PC-9 (cell line): ENCODE results near the gene GSG1. TPM values are rescaled to one million over a fixed set of nuclear protein-coding genes. Genes with fewer than 3 reads are reported as not detected.
"Not testable (repeated sequence)": the region's sequence is repeated elsewhere in the genome, so short reads cannot be mapped to it uniquely, and the experiment has no call there.

Experiments used
- BruUV-seq: library from RNA; stranded (reverse); fragments of 400-500 nt; replicated peaks from 2 replicates; lab custom pipeline; 2021; lab: Mats Ljungman, UMichigan
- CTCF ChIA-PET: fragments of 300-600 bp; sonication (Branson Sonifier 250); formaldehyde crosslinking; loops from one replicate; lab custom pipeline; 2022; ENCODE audit warnings: antibody characterized with exemption; lab: Charles Lee
- POLR2A ChIA-PET: fragments of 300-600 bp; sonication (Branson Sonifier 250); formaldehyde crosslinking; loops from one replicate; lab custom pipeline; 2022; ENCODE audit warnings: antibody characterized with exemption; ENCODE audit not compliant: unreplicated experiment; lab: Charles Lee
- DNase-seq, 2 experiments: peaks; one replicate each; pipeline versions ENCODE4 v3.0.0 to v3.0.0-alpha.2; 2015 to 2022; ENCODE audit warnings: mixed read lengths in 1 of 2
- H2AFZ ChIP-seq: fragments of 200-600 bp; sonication (generic); 2 replicates; pipeline ENCODE4 v1.8.1; 2017; ENCODE audit warnings: antibody characterized with exemption
- H3F3A ChIP-seq: fragments of 200-600 bp; sonication (generic); 2 replicates; pipeline ENCODE4 v1.8.1; 2017; ENCODE audit warnings: antibody characterized with exemption, mild to moderate bottlenecking, low read depth; ENCODE audit not compliant: insufficient read depth
- H3K27ac ChIP-seq: fragments of 200-600 bp; sonication (generic); 2 replicates; pipeline ENCODE4 v1.6.1; 2016; ENCODE audit warnings: mixed run types
- H3K27me3 ChIP-seq: fragments of 200-600 bp; sonication (generic); 2 replicates; pipeline ENCODE4 v1.6.1; 2016; ENCODE audit warnings: low read depth, mixed run types; ENCODE audit not compliant: insufficient read depth
- H3K36me3 ChIP-seq: fragments of 200-600 bp; sonication (generic); 2 replicates; pipeline ENCODE4 v1.6.1; 2016; ENCODE audit warnings: low read depth, mixed run types
- H3K4me1 ChIP-seq: fragments of 200-600 bp; sonication (generic); replicated peaks from 2 replicates; pipeline ENCODE4 v1.6.1; 2016; ENCODE audit warnings: mixed run types; ENCODE audit not compliant: insufficient read depth
- H3K4me2 ChIP-seq: fragments of 200-600 bp; sonication (generic); 2 replicates; pipeline ENCODE4 v1.6.1; 2017; ENCODE audit warnings: mixed run types
- H3K4me3 ChIP-seq: fragments of 200-600 bp; sonication (generic); 2 replicates; pipeline ENCODE4 v1.6.1; 2016; ENCODE audit warnings: mixed run types
- H3K79me2 ChIP-seq: fragments of 200-600 bp; sonication (generic); 2 replicates; pipeline ENCODE4 v1.6.1; 2017; ENCODE audit warnings: low read depth, mixed run types
- H3K9me2 ChIP-seq: fragments of 200-600 bp; sonication (generic); 2 replicates; pipeline ENCODE4 v1.8.1; 2017; ENCODE audit warnings: mild to moderate bottlenecking; ENCODE audit not compliant: insufficient read depth
- H3K9me3 ChIP-seq: fragments of 200-600 bp; sonication (generic); 2 replicates; pipeline ENCODE4 v1.8.1; 2016; ENCODE audit warnings: low read depth; ENCODE audit not compliant: insufficient read depth
- H4K20me1 ChIP-seq: fragments of 200-600 bp; sonication (generic); 2 replicates; pipeline ENCODE4 v1.8.1; 2017; ENCODE audit not compliant: insufficient read depth
- EZH2 ChIP-seq: fragments of 200-600 bp; sonication (generic); IDR thresholded peaks from 2 replicates; pipeline ENCODE4 v1.8.0; 2017; ENCODE audit warnings: antibody characterized with exemption, low read depth
- intact Hi-C: fragments of 100-400 bp; cut with micrococcal nuclease; formaldehyde crosslinking; loops from one replicate; pipeline ENCODE4 v1.10.0; 2022; ENCODE audit not compliant: unreplicated experiment
- total RNA-seq: library from RNA; stranded (reverse); gene quantifications from 2 replicates; pipeline ENCODE4 v1.2.3, GENCODE V29; 2021
- TF ChIP-seq, protein P1 (sequence below): fragments of 200-600 bp; sonication (generic); conservative IDR thresholded peaks from 2 replicates; pipeline ENCODE4 v1.6.1; 2017; ENCODE audit warnings: mixed run types, antibody characterized with exemption, mild to moderate bottlenecking, moderate library complexity

The GSG1 gene
- total RNA-seq, 1 experiment from 2014 or later = 0.41 TPM

DNA sequence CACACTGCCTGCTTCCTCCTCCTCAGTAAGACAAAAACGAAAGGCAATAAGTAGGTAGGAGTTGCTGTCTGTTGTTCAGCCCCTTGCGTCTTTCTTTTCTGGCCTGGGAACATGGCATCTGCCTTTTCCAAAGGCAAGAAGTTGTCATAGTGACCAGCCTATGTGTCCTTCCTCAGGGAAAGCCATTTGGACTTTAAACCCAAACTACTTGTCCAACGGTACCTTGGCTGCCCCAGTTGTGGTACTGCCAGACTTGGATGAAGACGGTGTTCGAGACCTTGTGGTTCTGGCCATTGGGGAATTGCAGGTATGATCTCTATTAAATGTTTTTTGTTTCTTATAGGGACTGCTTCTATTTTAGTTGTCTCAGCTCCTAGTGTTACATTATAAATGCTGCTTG is 40.8 kb downstream of the GSG1 start:
- no peak overlapping the region for H3K27ac ChIP-seq
- no peak for DNase-seq
- H3K4me3 ChIP-seq = no peak overlapping the region
- H3K79me2 ChIP-seq = no peaks in the 10 kb centered on the region
- H3K4me1 ChIP-seq = 0 out of 2 replicates have a peak, but pooled peaks cover 10% of the 10 kb centered on the region
- TF ChIP-seq, protein P1, sequence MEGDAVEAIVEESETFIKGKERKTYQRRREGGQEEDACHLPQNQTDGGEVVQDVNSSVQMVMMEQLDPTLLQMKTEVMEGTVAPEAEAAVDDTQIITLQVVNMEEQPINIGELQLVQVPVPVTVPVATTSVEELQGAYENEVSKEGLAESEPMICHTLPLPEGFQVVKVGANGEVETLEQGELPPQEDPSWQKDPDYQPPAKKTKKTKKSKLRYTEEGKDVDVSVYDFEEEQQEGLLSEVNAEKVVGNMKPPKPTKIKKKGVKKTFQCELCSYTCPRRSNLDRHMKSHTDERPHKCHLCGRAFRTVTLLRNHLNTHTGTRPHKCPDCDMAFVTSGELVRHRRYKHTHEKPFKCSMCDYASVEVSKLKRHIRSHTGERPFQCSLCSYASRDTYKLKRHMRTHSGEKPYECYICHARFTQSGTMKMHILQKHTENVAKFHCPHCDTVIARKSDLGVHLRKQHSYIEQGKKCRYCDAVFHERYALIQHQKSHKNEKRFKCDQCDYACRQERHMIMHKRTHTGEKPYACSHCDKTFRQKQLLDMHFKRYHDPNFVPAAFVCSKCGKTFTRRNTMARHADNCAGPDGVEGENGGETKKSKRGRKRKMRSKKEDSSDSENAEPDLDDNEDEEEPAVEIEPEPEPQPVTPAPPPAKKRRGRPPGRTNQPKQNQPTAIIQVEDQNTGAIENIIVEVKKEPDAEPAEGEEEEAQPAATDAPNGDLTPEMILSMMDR = no peak
- no peak for TF ChIP-seq EZH2
- POLR2A ChIA-PET = no interaction called here
- intact Hi-C loops = no loop called here
- no peaks in the 10 kb centered on the region for H4K20me1 ChIP-seq
- no peak overlapping the region for H2AFZ ChIP-seq
- CTCF ChIA-PET = no interaction called here
- no peaks in the 10 kb centered on the region for H3K9me2 ChIP-seq
- no peaks in the 10 kb centered on the region for H3K27me3 ChIP-seq
- H3K9me3 ChIP-seq = no peaks in the 10 kb centered on the region
- no peaks in the 10 kb centered on the region; the same call in 1 of the 2 replicates for H3F3A ChIP-seq
- H3K4me2 ChIP-seq = no peak overlapping the region
- H3K36me3 ChIP-seq = peaks cover 10% of the 10 kb centered on the region; the same call in 1 of the 2 replicates
- no TSS peak for BruUV-seq

GRCh38 chr12:13061377-13061776 is 42.1 kb downstream of the GSG1 start:
- Histone ChIP-seq H3K9me3 (no peaks in the 10 kb centered on the region), H3K27ac (no peak overlapping the region), H3K4me2 (no peak overlapping the region), H3K9me2 (no peaks in the 10 kb centered on the region), H3K36me3 (peaks cover 10% of the 10 kb centered on the region; the same call in 1 of the 2 replicates), H3F3A (no peaks in the 10 kb centered on the region; the same call in 1 of the 2 replicates), H3K79me2 (no peaks in the 10 kb centered on the region), H3K27me3 (no peaks in the 10 kb centered on the region), H3K4me3 (no peak overlapping the region), H3K4me1 (0 out of 2 replicates have a peak, but pooled peaks cover 10% of the 10 kb centered on the region), H4K20me1 (no peaks in the 10 kb centered on the region), H2AFZ (no peak overlapping the region)
- no peak for DNase-seq
- intact Hi-C loops = no loop called here
- TF ChIP-seq, protein P1 = no peak
- no peak for TF ChIP-seq EZH2
- no TSS peak for BruUV-seq
- ChIA-PET CTCF (no interaction called here), POLR2A (no interaction called here)

- Histone ChIP-seq H2AFZ (no peak overlapping the region), H3K27ac (no peak overlapping the region), H3K4me2 (no peak overlapping the region), H3K27me3 (no peaks in the 10 kb centered on the region), H3K36me3 (peaks cover 10% of the 10 kb centered on the region; the same call in 1 of the 2 replicates), H3K79me2 (no peaks in the 10 kb centered on the region), H3F3A (no peaks in the 10 kb centered on the region; the same call in 1 of the 2 replicates), H3K4me3 (no peak overlapping the region), H3K9me2 (no peaks in the 10 kb centered on the region), H3K4me1 (0 out of 2 replicates have a peak, but pooled peaks cover 10% of the 10 kb centered on the region), H4K20me1 (no peaks in the 10 kb centered on the region), H3K9me3 (no peaks in the 10 kb centered on the region)
- ChIA-PET CTCF (no interaction called here), POLR2A (no interaction called here)
- DNase-seq = no peak
- intact Hi-C loops = no loop called here
- BruUV-seq = no TSS peak
- TF ChIP-seq EZH2 = no peak
- TF ChIP-seq, protein P1 = no peak
These were observed 42.9 kb downstream of the GSG1 start for GRCh38 chr12:13060581-13060980.

GRCh38 chr12:13053617-13054016 is 49.9 kb downstream of the GSG1 start:
- H3K9me2 ChIP-seq, H3K4me3 ChIP-seq, H4K20me1 ChIP-seq, BruUV-seq, POLR2A ChIA-PET, H3K36me3 ChIP-seq, H3K79me2 ChIP-seq, H2AFZ ChIP-seq, H3K4me1 ChIP-seq, H3K27me3 ChIP-seq, H3F3A ChIP-seq, H3K27ac ChIP-seq, H3K4me2 ChIP-seq, CTCF ChIA-PET, intact Hi-C loops: not testable (repeated sequence)
- peaks cover 17% of the 10 kb centered on the region for H3K9me3 ChIP-seq
- peak; percentile 11 to 39 for DNase-seq
